OCI-LY1 (cell line): Measurements from ENCODE around the gene GNAS-AS1.

Experiments used
- H2AFZ ChIP-seq: fragments of 200-600 bp; sonication (generic), shearing (Covaris generic); 2 replicates; pipeline ENCODE4 v1.6.0; 2014; ENCODE audit warnings: antibody characterized with exemption, mild to moderate bottlenecking, low read length
- H3F3A ChIP-seq: fragments of 200-600 bp; sonication (generic), shearing (Covaris generic); 2 replicates; pipeline ENCODE4 v1.6.0; 2014; ENCODE audit warnings: mild to moderate bottlenecking, antibody characterized with exemption, low read length, moderate library complexity; ENCODE audit not compliant: insufficient read depth
- H3K27ac ChIP-seq: fragments of 200-600 bp; sonication (generic); 2 replicates; pipeline ENCODE4 v1.5.1; 2014; ENCODE audit warnings: low read length, mixed run types, mild to moderate bottlenecking, low read depth; ENCODE audit not compliant: poor library complexity, severe bottlenecking
- H3K27me3 ChIP-seq: fragments of 200-600 bp; sonication (generic); 2 replicates; pipeline ENCODE4 v1.6.0; 2014; ENCODE audit warnings: antibody characterized with exemption, mild to moderate bottlenecking, low read length, moderate library complexity; ENCODE audit not compliant: insufficient read depth
- H3K36me3 ChIP-seq: fragments of 200-600 bp; sonication (generic); 2 replicates; pipeline ENCODE4 v1.6.1; 2014; ENCODE audit warnings: mild to moderate bottlenecking, antibody characterized with exemption, low read length, moderate library complexity, mixed read lengths; ENCODE audit not compliant: insufficient read depth
- H3K4me1 ChIP-seq: fragments of 200-600 bp; sonication (generic); 2 replicates; pipeline ENCODE4 v1.5.1; 2014; ENCODE audit warnings: mild to moderate bottlenecking, low read length, moderate library complexity; ENCODE audit not compliant: insufficient read depth, severe bottlenecking
- H3K4me2 ChIP-seq: fragments of 200-600 bp; sonication (generic), shearing (Covaris generic); 2 replicates; pipeline ENCODE4 v1.6.1; 2014; ENCODE audit warnings: low read length
- H3K4me3 ChIP-seq: fragments of 200-600 bp; sonication (generic); 2 replicates; pipeline ENCODE4 v1.5.1; 2014; ENCODE audit warnings: low read length, low read depth, mild to moderate bottlenecking, mixed read lengths; ENCODE audit not compliant: poor library complexity, severe bottlenecking
- H3K79me2 ChIP-seq: fragments of 200-600 bp; shearing (Covaris generic); 2 replicates; pipeline ENCODE4 v1.6.1; 2016; ENCODE audit warnings: mixed run types, low read length, mixed read lengths; ENCODE audit not compliant: insufficient read depth
- H3K9ac ChIP-seq: fragments of 200-600 bp; sonication (generic), shearing (Covaris generic); 2 replicates; pipeline ENCODE4 v1.6.1; 2014; ENCODE audit warnings: mild to moderate bottlenecking, low read length, mixed read lengths
- H3K9me2 ChIP-seq: fragments of 200-600 bp; sonication (generic), shearing (Covaris generic); 2 replicates; pipeline ENCODE4 v1.6.1; 2014; ENCODE audit warnings: low read depth, mild to moderate bottlenecking, low read length, mixed read lengths
- H3K9me3 ChIP-seq: fragments of 200-600 bp; shearing (Covaris generic); 2 replicates; pipeline ENCODE4 v1.6.1; 2014; ENCODE audit warnings: low read length, mixed read lengths
- H4K20me1 ChIP-seq: fragments of 200-600 bp; sonication (generic), shearing (Covaris generic); 2 replicates; pipeline ENCODE4 v1.6.0; 2016; ENCODE audit warnings: mild to moderate bottlenecking, low read length; ENCODE audit not compliant: insufficient read depth
- CTCF ChIP-seq: fragments of 200-600 bp; sonication (generic), shearing (Covaris generic); IDR thresholded peaks from 2 replicates; pipeline ENCODE4 v1.5.1; 2017; ENCODE audit warnings: mild to moderate bottlenecking, antibody characterized with exemption, low read length, moderate library complexity, mixed read lengths
- EZH2 ChIP-seq: fragments of 200-600 bp; sonication (generic), shearing (Covaris generic); IDR thresholded peaks from 2 replicates; pipeline ENCODE4 v1.8.0; 2017; ENCODE audit warnings: borderline replicate concordance, mixed run types, mild to moderate bottlenecking, antibody characterized with exemption, low read length, moderate library complexity, mixed read lengths

The GNAS-AS1 gene

GRCh38 chr20:58850693-58851174 is at the start of gene GNAS-AS1:
GNAS-AS1 (minus strand) TSS chr20:58850902.
- H4K20me1 ChIP-seq = no peaks in the 10 kb centered on the region
- no peaks in the 10 kb centered on the region for H3F3A ChIP-seq
- peak within 1 kb of the TSS; percentile 78 for H3K9ac ChIP-seq
- TF ChIP-seq CTCF (no peak), EZH2 (no peak)
- H3K4me1 ChIP-seq = peaks cover 25% of the 10 kb centered on the region
- peak within 1 kb of the TSS; percentile 76 for H3K4me3 ChIP-seq
- H3K36me3 ChIP-seq = no peaks in the 10 kb centered on the region
- peak within 1 kb of the TSS; percentile 67 for H3K4me2 ChIP-seq
- H3K27ac ChIP-seq = no peak within 1 kb of the TSS
- H2AFZ ChIP-seq = no peak within 1 kb of the TSS
- no peaks in the 10 kb centered on the region for H3K79me2 ChIP-seq
- H3K9me3 ChIP-seq = no peaks in the 10 kb centered on the region
- no peaks in the 10 kb centered on the region for H3K27me3 ChIP-seq
- no peaks in the 10 kb centered on the region for H3K9me2 ChIP-seq

- Histone ChIP-seq H3K4me1 (peaks cover 74% of the 10 kb centered on the region), H3K4me2 (peak overlapping the region; percentile 19), H3F3A (peaks cover 13% of the 10 kb centered on the region), H3K9me2 (no peaks in the 10 kb centered on the region), H3K27ac (peak overlapping the region; percentile 47), H3K36me3 (peaks cover 95% of the 10 kb centered on the region), H3K79me2 (peaks cover 66% of the 10 kb centered on the region), H3K27me3 (no peaks in the 10 kb centered on the region), H4K20me1 (peaks cover 7% of the 10 kb centered on the region), H3K9me3 (no peaks in the 10 kb centered on the region), H2AFZ (no peak overlapping the region), H3K4me3 (no peak overlapping the region), H3K9ac (no peak overlapping the region)
- no peak for TF ChIP-seq EZH2
- TF ChIP-seq CTCF = no peak
Observed at GRCh38 chr20:58900397-58900796, 49.7 kb upstream of the GNAS-AS1 start.

GRCh38 chr20:58899512-58899911 is 48.8 kb upstream of the GNAS-AS1 start:
- Histone ChIP-seq H3K4me2 (no peak overlapping the region), H3K27me3 (no peaks in the 10 kb centered on the region), H3K9me3 (no peaks in the 10 kb centered on the region), H3K36me3 (peaks cover 91% of the 10 kb centered on the region), H3K4me1 (peaks cover 76% of the 10 kb centered on the region), H2AFZ (no peak overlapping the region), H4K20me1 (peaks cover 7% of the 10 kb centered on the region), H3F3A (peaks cover 10% of the 10 kb centered on the region), H3K4me3 (no peak overlapping the region), H3K9ac (no peak overlapping the region), H3K27ac (no peak overlapping the region), H3K79me2 (peaks cover 75% of the 10 kb centered on the region), H3K9me2 (no peaks in the 10 kb centered on the region)
- TF ChIP-seq EZH2 = no peak
- TF ChIP-seq CTCF = no peak
